A204.1 (cell line): Measurements from ENCODE around the gene CLNS1A.
"Not testable (repeated sequence)": the region's sequence is repeated elsewhere in the genome, so short reads cannot be mapped to it uniquely, and the experiment has no call there.

ENCODE experiments used
- FAIRE-seq: peaks from 2 replicates; lab custom pipeline; 2012; peaks lifted over from hg19 to GRCh38; lab: Jason Lieb, UNC

The CLNS1A gene

GRCh38 chr11:77637345-77638165, at the start of gene CLNS1A:
Gene CLNS1A, minus strand, starts transcription at chr11:77637794. Its CDS starts 80 bp downstream, at chr11:77637714.
- FAIRE-seq = no peak

- FAIRE-seq = no peak
These were observed 49.5 kb upstream of the CLNS1A start for GRCh38 chr11:77687088-77687487.

- FAIRE-seq = no peak
These were observed 39.5 kb upstream of the CLNS1A start for GRCh38 chr11:77677138-77677537.

- FAIRE-seq = no peak
These were observed 34.7 kb upstream of the CLNS1A start for GRCh38 chr11:77672264-77672663.

- FAIRE-seq = no peak
These were observed 32.4 kb upstream of the CLNS1A start for GRCh38 chr11:77669848-77670511.

GRCh38 chr11:77668760-77669159, 31.2 kb upstream of the CLNS1A start:
- no peak for FAIRE-seq

- no peak for FAIRE-seq
These were observed 27.8 kb upstream of the CLNS1A start for GRCh38 chr11:77665240-77665965.

- FAIRE-seq = no peak
These were observed 24.1 kb upstream of the CLNS1A start for GRCh38 chr11:77661670-77662069.

GRCh38 chr11:77660947-77661346, 23.4 kb upstream of the CLNS1A start:
- no peak for FAIRE-seq

GRCh38 chr11:77658213-77659013, 20.8 kb upstream of the CLNS1A start:
- FAIRE-seq = no peak

GRCh38 chr11:77656362-77656761, 18.8 kb upstream of the CLNS1A start:
- FAIRE-seq = no peak

GRCh38 chr11:77654770-77655434, 17.3 kb upstream of the CLNS1A start:
- FAIRE-seq = no peak

GRCh38 chr11:77650123-77650522, 12.5 kb upstream of the CLNS1A start:
- no peak for FAIRE-seq

- no peak for FAIRE-seq
These were observed 10.2 kb upstream of the CLNS1A start for GRCh38 chr11:77647654-77648305.

GRCh38 chr11:77644887-77645286, 7.3 kb upstream of the CLNS1A start:
- FAIRE-seq = no peak

- no peak for FAIRE-seq
These were observed 4.6 kb upstream of the CLNS1A start for GRCh38 chr11:77642228-77642627.

- FAIRE-seq = no peak
These were observed 756 bp downstream of the CLNS1A start for GRCh38 chr11:77636731-77637344.

GRCh38 chr11:77633926-77634325, 3.7 kb downstream of the CLNS1A start:
- FAIRE-seq = not testable (repeated sequence)

GRCh38 chr11:77630157-77630710, 7.4 kb downstream of the CLNS1A start:
- FAIRE-seq = no peak

GRCh38 chr11:77619576-77620198, 17.9 kb downstream of the CLNS1A start:
- peak; percentile 34 for FAIRE-seq
